Measurements from ENCODE around the gene SLC26A3.

The SLC26A3 gene

GRCh38 chr7:107799647-107800264, 3.3 kb downstream of the SLC26A3 start:
- peak; percentile 82 for DNase-seq (ENCODE audit: low read depth)
- TF ChIP-seq CTCF (IDR thresholded peaks at IDR 0.05; ENCODE audit: control insufficient read depth, extremely low read depth, insufficient read depth): no peak
- H3K4me3 ChIP-seq (ENCODE audit: low read depth, low read length): no peak overlapping the region

GRCh38 chr7:107792364-107792763, 10.7 kb downstream of the SLC26A3 start:
- no peak for DNase-seq (ENCODE audit: low read depth)
- TF ChIP-seq CTCF (IDR thresholded peaks at IDR 0.05; ENCODE audit: control insufficient read depth, extremely low read depth, insufficient read depth): no peak
- H3K4me3 ChIP-seq (ENCODE audit: low read depth, low read length): no peak overlapping the region

GRCh38 chr7:107789647-107790046, 13.4 kb downstream of the SLC26A3 start:
- no peak overlapping the region for H3K4me3 ChIP-seq (ENCODE audit: low read depth, low read length)
- no peak for TF ChIP-seq CTCF (IDR thresholded peaks at IDR 0.05; ENCODE audit: control insufficient read depth, extremely low read depth, insufficient read depth)
- DNase-seq (ENCODE audit: low read depth): no peak

GRCh38 chr7:107788662-107789061, 14.4 kb downstream of the SLC26A3 start:
- TF ChIP-seq CTCF (IDR thresholded peaks at IDR 0.05; ENCODE audit: control insufficient read depth, extremely low read depth, insufficient read depth): no peak

GRCh38 chr7:107788216-107788615, 14.8 kb downstream of the SLC26A3 start:
- no peak overlapping the region for H3K4me3 ChIP-seq (ENCODE audit: low read depth, low read length)
- DNase-seq (ENCODE audit: low read depth): no peak
- TF ChIP-seq CTCF (IDR thresholded peaks at IDR 0.05; ENCODE audit: control insufficient read depth, extremely low read depth, insufficient read depth): no peak

More at GRCh38 chr7:107788662-107789061, 14.4 kb downstream of the SLC26A3 start:
- H3K4me3 ChIP-seq (ENCODE audit: low read depth, low read length): no peak overlapping the region
- no peak for DNase-seq (ENCODE audit: low read depth)

- no peak overlapping the region for H3K4me3 ChIP-seq (ENCODE audit: low read depth, low read length)
- TF ChIP-seq CTCF (IDR thresholded peaks at IDR 0.05; ENCODE audit: control insufficient read depth, extremely low read depth, insufficient read depth): no peak
- peak; percentile 74 for DNase-seq (ENCODE audit: low read depth)
Measured at GRCh38 chr7:107785926-107786325, 17.1 kb downstream of the SLC26A3 start.

GRCh38 chr7:107785170-107785569, 17.9 kb downstream of the SLC26A3 start:
- no peak for DNase-seq (ENCODE audit: low read depth)
- TF ChIP-seq CTCF (IDR thresholded peaks at IDR 0.05; ENCODE audit: control insufficient read depth, extremely low read depth, insufficient read depth): no peak
- no peak overlapping the region for H3K4me3 ChIP-seq (ENCODE audit: low read depth, low read length)
